Spleen (tissue), 11 donors: ENCODE measurements around the gene TTC27. TPM values are rescaled to one million over a fixed set of nuclear protein-coding genes. Genes with fewer than 3 reads are reported as not detected.
"Not testable (repeated sequence)": the region's sequence is repeated elsewhere in the genome, so short reads cannot be mapped to it uniquely, and the experiment has no call there.

ENCODE experiments used
- DNase-seq: peaks from one replicate; pipeline ENCODE4 v3.0.0-alpha.2; 2020
- H3K27ac ChIP-seq, 8 donors: fragments of 200-600 bp; sonication (generic) in 7 of 8; 1 replicate in 4 of 8; 2 replicates in 4 of 8; pipeline versions ENCODE4 v1.5.0 to v1.8.0; 2016 to 2021; ENCODE audit warnings: inconsistent platforms in 4 of 8, mild to moderate bottlenecking in 4 of 8, moderate library complexity in 1 of 8
- H3K27me3 ChIP-seq, 7 donors: fragments of 200-600 bp; sonication (generic) in 6 of 7; replicated peaks in 1 of 7; 1 replicate in 4 of 7; 2 replicates in 3 of 7; pipeline versions ENCODE4 v1.5.0 to v1.8.0; 2016 to 2021; ENCODE audit warnings: inconsistent platforms in 3 of 7, mild to moderate bottlenecking in 1 of 7
- H3K36me3 ChIP-seq, 6 donors: fragments of 200-600 bp; sonication (generic) in 5 of 6; 1 replicate in 4 of 6; 2 replicates in 2 of 6; pipeline versions ENCODE4 v1.5.0 to v1.8.0; 2016 to 2021; ENCODE audit warnings: inconsistent platforms in 2 of 6
- H3K4me1 ChIP-seq, 6 donors: fragments of 200-600 bp; sonication (generic) in 5 of 6; 1 replicate in 3 of 6; 2 replicates in 3 of 6; pipeline versions ENCODE4 v1.5.0 to v1.8.0; 2016 to 2021; ENCODE audit warnings: inconsistent platforms in 3 of 6
- H3K4me3 ChIP-seq, 8 donors: fragments of 200-600 bp; sonication (generic) in 7 of 8; 1 replicate in 4 of 8; 2 replicates in 4 of 8; pipeline versions ENCODE4 v1.5.0 to v1.8.0; 2016 to 2021; ENCODE audit warnings: inconsistent platforms in 4 of 8, mild to moderate bottlenecking in 4 of 8, moderate library complexity in 2 of 8
- H3K9me3 ChIP-seq, 8 donors: fragments of 200-600 bp; sonication (generic) in 7 of 8; 1 replicate in 4 of 8; 2 replicates in 4 of 8; pipeline versions ENCODE4 v1.5.0 to v1.8.0; 2016 to 2021; ENCODE audit warnings: inconsistent platforms in 4 of 8
- POLR2A ChIP-seq, 3 donors: fragments of 450-650 bp; IDR thresholded peaks; one replicate each; pipeline ENCODE4 v1.5.1; 2017; ENCODE audit warnings: antibody characterized with exemption in 3 of 3, mild to moderate bottlenecking in 1 of 3
- POLR2AphosphoS5 ChIP-seq, 3 donors: sonication (generic); formaldehyde crosslinking; IDR thresholded peaks; one replicate each; pipeline ENCODE4 v1.5.1; 2017; ENCODE audit warnings: antibody characterized with exemption in 3 of 3
- WGBS, 5 donors: extraction: QIAGEN DNeasy Blood & Tissue Kit in 3 of 5; methylation state at CpG; one replicate each; pipeline versions ENCODE4 v1.1.5 to v1.1.7; 2013 to 2018; 5-methylcytosine and 5-hydroxymethylcytosine counted together
- intact Hi-C: fragments of 100-400 bp; cut with DNase I; formaldehyde crosslinking; loops from one replicate; pipeline ENCODE4 v1.15.0; 2023; ENCODE audit warnings: low total_unique reads
- polyA plus RNA-seq, 3 donors: library from polyadenylated mRNA; stranded (reverse); fragments of 200-250 nt; gene quantifications; one replicate each; pipeline ENCODE4 v1.2.1, GENCODE V29; 2013
- total RNA-seq, 7 donors: library from RNA; depleted of rRNA in 3 of 7; stranded (reverse); fragments of >200 nt in 3 of 7; fragmentation: NEBNext Ultra II Directional in 4 of 7; extraction: Animal tissue kit (Norgen Biotek cat#: 25700) in 4 of 7; gene quantifications; one replicate each; pipeline versions ENCODE4 v1.1.0 to v1.2.1, GENCODE V29; 2016 to 2021
- TF ChIP-seq, protein P1 (sequence below), 11 experiments: fragments of 200-600 bp in 7 of 11; fragments of 450-650 bp in 4 of 11; sonication (generic) in 4 of 11; IDR thresholded peaks in 8 of 11; conservative IDR thresholded peaks in 3 of 11; 1 replicate in 7 of 11; 2 replicates in 4 of 11; pipeline versions ENCODE4 v1.4.0 to v1.8.0; 2016 to 2021; ENCODE audit warnings: antibody characterized with exemption in 11 of 11, inconsistent platforms in 4 of 11, mild to moderate bottlenecking in 1 of 11
- donor health status: healthy with polysubstance abuse.
- donor health status: DM: no; HTN: no; CAD: no; lungs with moderate emphysema.
- donor health status: DM: no; HTN: no; CAD: no.
- donor health status: Bipolar disorder and iron deficiency.
- donor health status: healthy.
- donor health status: DM: no; HTN: no; CAD: no.
- donor health status: DM: yes; HTN: yes; CAD: no.

Gene TTC27
- total and polyA plus RNA-seq, 10 donors: 9.0 to 28.5 (median 20.6) TPM

DNA sequence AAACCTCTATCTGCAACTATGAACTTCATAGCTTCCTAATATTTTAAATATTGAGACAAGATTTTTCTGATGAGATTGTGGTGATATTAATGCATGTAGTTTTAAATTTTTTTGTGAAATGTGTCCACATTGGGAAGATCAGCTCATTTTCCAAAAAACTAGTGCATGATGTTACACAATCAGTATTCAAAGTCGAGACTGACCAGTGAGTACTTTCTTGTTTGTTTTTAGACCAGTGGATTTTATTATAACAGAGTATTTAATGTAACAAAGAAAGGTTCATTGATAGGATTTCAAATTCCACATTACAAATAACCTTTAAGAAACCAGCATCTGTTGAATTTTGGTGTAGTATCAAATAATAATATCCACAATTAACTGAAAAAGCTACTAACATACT is 99.3 kb downstream of the TTC27 start:
- TF ChIP-seq POLR2A (IDR thresholded peaks at IDR 0.05): no peak
- Histone ChIP-seq H3K9me3 (peaks cover 0 to 8% (median 0%) of the 10 kb centered on the region in 8 donors), H3K4me1 (no peaks in the 10 kb centered on the region), H3K27me3 (no peaks in the 10 kb centered on the region), H3K27ac (no peak overlapping the region), H3K36me3 (peaks cover 0 to 26% (median 7%) of the 10 kb centered on the region in 6 donors), H3K4me3 (no peak overlapping the region)
- no peak for DNase-seq
- intact Hi-C loops: no loop called here
- WGBS, 5 donors: 89 to 100% (median 93%) methylated on average over 1 of the region's 1 CpG

DNA sequence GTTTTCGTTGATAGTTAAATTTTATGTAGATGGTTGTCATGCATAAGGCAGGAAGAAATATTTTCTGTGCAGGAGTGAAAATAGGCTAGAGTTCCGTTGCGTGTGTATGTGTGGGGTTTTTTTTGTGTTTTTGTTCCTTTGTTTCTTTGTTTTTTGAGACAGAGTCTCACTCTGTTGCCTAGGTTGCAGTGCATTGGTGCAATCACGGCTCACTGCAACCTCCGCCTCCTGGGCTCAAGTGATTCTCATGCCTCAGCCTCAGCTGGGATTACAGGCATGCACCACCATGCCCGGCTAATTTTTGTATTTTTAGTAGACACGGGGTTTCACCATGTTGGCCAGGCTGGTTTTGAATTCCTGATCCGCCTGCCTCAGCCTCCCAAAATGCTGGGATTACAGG is 103.1 kb downstream of the TTC27 start:
- DNase-seq, H3K4me1 ChIP-seq, H3K4me3 ChIP-seq, intact Hi-C loops, H3K27me3 ChIP-seq, H3K27ac ChIP-seq, H3K9me3 ChIP-seq: not testable (repeated sequence)
- H3K36me3 ChIP-seq: peaks cover 0 to 22% (median 5%) of the 10 kb centered on the region in 6 donors
- 94 to 97% (median 96%) methylated on average over 8 of the region's 8 CpGs for WGBS, 5 donors

DNA sequence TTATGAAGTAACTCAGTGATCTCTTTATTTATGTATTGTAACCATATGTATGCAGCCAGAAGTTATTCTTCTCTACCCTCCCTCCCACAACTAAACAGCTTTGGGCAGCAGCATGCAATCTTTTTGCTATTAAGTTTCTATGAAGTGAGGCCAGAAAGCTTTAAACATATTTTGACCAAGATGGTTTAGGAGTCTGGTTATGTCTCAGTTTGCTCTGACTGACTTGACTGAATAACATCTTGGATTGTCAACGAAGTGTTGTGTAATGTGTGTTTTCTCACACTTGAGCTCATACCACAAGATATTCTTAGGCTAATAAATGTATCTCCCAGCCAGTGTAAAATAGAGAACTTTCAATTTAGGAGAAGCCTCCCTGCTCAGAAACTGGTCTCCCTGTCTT is 104.3 kb downstream of the TTC27 start:
- intact Hi-C loops: no loop called here
- peaks cover 0 to 23% (median 7%) of the 10 kb centered on the region in 6 donors for H3K36me3 ChIP-seq
- TF ChIP-seq, protein P1, sequence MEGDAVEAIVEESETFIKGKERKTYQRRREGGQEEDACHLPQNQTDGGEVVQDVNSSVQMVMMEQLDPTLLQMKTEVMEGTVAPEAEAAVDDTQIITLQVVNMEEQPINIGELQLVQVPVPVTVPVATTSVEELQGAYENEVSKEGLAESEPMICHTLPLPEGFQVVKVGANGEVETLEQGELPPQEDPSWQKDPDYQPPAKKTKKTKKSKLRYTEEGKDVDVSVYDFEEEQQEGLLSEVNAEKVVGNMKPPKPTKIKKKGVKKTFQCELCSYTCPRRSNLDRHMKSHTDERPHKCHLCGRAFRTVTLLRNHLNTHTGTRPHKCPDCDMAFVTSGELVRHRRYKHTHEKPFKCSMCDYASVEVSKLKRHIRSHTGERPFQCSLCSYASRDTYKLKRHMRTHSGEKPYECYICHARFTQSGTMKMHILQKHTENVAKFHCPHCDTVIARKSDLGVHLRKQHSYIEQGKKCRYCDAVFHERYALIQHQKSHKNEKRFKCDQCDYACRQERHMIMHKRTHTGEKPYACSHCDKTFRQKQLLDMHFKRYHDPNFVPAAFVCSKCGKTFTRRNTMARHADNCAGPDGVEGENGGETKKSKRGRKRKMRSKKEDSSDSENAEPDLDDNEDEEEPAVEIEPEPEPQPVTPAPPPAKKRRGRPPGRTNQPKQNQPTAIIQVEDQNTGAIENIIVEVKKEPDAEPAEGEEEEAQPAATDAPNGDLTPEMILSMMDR (IDR thresholded peaks at IDR 0.05 in 8 of 11, conservative IDR thresholded peaks at IDR 0.05 in 3 of 11): no peak
- no peak for TF ChIP-seq POLR2A (IDR thresholded peaks at IDR 0.05)
- TF ChIP-seq POLR2AphosphoS5 (IDR thresholded peaks at IDR 0.05): no peak
- H3K9me3 ChIP-seq: no peaks in the 10 kb centered on the region
- no peak overlapping the region for H3K27ac ChIP-seq
- no peak overlapping the region for H3K4me3 ChIP-seq
- no peaks in the 10 kb centered on the region for H3K4me1 ChIP-seq
- H3K27me3 ChIP-seq: no peaks in the 10 kb centered on the region
- DNase-seq: no peak
- 44 to 74% (median 69%) methylated on average over 1 of the region's 1 CpG for WGBS, 5 donors

DNA sequence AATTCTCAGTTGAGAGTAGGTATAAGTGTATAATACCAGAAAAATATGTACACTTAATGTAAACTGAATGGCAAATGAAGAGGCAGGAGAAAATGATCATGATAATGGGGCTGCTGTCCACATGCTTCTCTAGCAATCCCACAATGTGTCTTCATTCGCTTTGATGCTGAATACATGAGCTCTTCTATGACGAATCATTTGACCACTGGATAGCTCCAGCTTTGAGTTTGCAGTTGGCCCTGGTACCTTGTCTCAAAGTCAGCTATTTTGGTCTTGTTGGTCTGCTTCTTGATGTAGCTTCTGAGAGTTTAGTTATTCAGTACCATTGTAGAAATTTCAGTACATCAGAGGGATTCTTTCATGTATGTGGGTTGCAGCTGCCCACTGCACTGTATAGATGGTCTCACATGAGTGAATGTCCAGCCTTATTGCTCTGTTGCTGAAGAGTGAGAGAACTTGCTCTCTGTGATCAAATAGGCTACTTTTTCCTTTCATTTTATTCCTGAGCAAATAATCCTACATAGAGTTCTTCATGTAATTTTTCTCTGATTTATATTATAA is 105.1 kb downstream of the TTC27 start:
- H3K27ac ChIP-seq: no peak overlapping the region
- intact Hi-C loops: no loop called here
- H3K4me1 ChIP-seq: no peaks in the 10 kb centered on the region
- no peak for DNase-seq
- H3K36me3 ChIP-seq: peaks cover 0 to 32% (median 12%) of the 10 kb centered on the region in 6 donors
- H3K4me3 ChIP-seq: no peak overlapping the region
- H3K27me3 ChIP-seq: no peaks in the 10 kb centered on the region
- no peaks in the 10 kb centered on the region for H3K9me3 ChIP-seq
- TF ChIP-seq, protein P1 (IDR thresholded peaks at IDR 0.05 in 8 of 11, conservative IDR thresholded peaks at IDR 0.05 in 3 of 11): no peak
- TF ChIP-seq POLR2A (IDR thresholded peaks at IDR 0.05) (no peak), POLR2AphosphoS5 (IDR thresholded peaks at IDR 0.05) (no peak)
- WGBS, 5 donors: 88 to 95% (median 93%) methylated on average over 2 of the region's 2 CpGs

DNA sequence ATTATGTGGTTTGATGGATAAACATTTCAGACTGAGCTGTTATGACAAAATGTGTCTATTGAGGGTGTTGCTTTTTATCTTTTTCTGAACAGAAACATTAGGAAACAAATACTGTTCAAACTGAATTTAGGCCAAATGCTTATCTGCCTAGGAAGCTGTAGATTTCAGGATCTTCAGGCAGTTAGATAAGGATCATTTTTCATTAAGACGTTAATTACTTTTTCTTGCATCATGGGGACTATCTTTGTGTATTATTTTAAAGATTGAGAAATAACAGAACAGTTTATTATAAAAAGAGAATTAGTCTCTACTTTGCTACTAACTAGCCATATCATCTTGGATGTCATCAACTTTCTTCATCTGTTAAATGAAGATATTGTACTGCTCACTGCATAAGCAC is 107.5 kb downstream of the TTC27 start:
- no peak for TF ChIP-seq POLR2AphosphoS5 (IDR thresholded peaks at IDR 0.05)
- no peak for TF ChIP-seq POLR2A (IDR thresholded peaks at IDR 0.05)
- TF ChIP-seq, protein P1 (IDR thresholded peaks at IDR 0.05 in 8 of 11, conservative IDR thresholded peaks at IDR 0.05 in 3 of 11): no peak
- intact Hi-C loops: no loop called here
- Histone ChIP-seq H3K9me3 (no peaks in the 10 kb centered on the region), H3K4me1 (peaks cover 0 to 8% (median 0%) of the 10 kb centered on the region in 6 donors), H3K27me3 (no peaks in the 10 kb centered on the region), H3K36me3 (peaks cover 0 to 46% (median 14%) of the 10 kb centered on the region in 6 donors), H3K4me3 (no peak overlapping the region), H3K27ac (no peak overlapping the region)
- DNase-seq: no peak
- WGBS, 5 donors: 48 to 67% (median 62%) methylated on average over 1 of the region's 1 CpG
